ENCODE data around the gene CSNK1D.

Gene CSNK1D

DNA sequence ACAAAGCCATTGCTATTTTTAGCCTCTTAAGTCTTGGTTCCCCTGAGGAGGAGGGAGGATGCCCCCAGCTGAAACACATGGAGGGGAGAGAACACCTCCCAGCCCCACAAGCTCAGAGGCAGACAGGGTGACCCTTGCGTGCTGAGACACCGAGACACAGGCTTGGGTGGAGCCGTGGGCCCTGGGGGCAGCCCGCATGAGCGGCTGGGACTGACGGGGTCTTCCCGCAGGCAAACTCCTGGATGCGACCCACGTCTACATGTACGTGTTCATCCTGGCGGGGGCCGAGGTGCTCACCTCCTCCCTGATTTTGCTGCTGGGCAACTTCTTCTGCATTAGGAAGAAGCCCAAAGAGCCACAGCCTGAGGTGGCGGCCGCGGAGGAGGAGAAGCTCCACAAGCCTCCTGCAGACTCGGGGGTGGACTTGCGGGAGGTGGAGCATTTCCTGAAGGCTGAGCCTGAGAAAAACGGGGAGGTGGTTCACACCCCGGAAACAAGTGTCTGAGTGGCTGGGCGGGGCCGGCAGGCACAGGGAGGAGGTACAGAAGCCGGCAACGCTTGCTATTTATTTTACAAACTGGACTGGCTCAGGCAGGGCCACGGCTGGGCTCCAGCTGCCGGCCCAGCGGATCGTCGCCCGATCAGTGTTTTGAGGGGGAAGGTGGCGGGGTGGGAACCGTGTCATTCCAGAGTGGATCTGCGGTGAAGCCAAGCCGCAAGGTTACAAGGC is 34.9 kb downstream of the CSNK1D start:
- DNase-seq, result peak; percentile 83

DNA sequence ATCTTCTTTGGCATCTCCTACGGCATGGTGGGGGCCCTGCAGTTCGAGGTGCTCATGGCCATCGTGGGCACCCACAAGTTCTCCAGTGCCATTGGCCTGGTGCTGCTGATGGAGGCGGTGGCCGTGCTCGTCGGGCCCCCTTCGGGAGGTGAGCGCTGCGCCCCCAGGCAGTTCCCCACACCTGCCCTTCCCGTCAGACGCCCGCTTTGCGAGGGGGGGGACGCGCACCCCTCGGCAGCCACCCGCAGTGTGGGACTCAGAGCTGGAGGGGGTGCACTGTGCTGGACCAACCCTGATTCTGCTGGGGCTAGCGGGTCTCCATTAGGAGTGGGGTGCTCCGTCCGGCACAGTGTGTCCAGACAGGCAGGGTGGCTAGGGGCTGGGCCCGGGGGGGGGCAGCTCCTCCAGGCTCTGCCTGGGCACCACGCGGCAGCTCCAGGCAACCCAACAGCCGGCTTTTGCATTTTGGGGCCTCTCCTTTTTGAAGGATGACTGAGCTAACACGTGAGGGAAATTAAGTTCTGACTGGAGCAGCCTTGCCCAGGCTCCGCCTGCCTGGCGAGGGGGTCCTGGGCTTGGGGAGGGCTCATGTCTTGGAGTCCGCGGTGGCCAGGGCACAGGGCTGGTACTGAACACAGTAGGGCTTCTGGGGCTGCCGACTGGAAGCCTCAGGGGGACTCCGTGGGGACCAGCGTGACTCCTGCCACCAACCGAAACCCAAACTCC is 35.6 kb downstream of the CSNK1D start:
- DNase-seq, result no peak

GRCh38 chr17:82237083-82237745 is 36.3 kb downstream of the CSNK1D start:
- no peak for DNase-seq

- peak; percentile 79 for DNase-seq
These were observed 37.1 kb downstream of the CSNK1D start for GRCh38 chr17:82236142-82236971.

- DNase-seq, result no peak
These were observed 37.7 kb downstream of the CSNK1D start for GRCh38 chr17:82235775-82236141.

DNA sequence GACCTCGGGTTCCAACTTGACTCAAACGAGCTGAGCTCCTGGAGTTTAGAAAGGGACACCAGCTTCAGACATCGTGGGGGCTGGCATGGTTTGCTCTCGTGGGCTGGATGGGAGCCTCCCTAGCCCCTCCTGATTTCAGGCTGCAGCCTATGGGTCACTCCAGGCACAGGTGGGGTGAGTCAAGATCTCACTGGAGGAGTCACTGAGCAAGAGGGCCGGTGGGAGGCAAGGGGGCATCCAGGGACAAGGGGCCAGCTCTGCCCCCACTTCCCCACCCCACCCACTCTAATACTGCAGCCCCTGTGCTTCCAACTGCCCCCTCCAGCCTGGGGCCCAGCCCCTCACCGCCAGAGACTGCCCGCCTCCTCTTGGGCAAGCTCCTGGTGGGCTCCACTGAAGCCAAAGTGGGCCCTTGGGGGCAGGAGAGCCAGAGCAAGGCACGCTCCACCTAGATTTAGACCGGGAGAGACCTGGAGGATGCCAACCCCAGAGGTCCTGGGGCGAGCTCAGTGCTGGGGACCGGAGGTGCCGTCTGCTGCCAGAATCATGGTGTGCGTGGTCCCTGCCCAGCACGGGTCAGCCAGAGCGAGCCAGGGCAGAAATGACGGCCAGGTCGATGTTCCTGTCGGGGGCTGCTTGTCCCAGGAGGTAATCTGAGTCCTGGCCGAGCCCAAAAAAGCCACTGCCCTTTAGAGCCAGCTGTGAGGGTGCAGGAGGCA is 38.3 kb downstream of the CSNK1D start:
- no peak for DNase-seq

DNA sequence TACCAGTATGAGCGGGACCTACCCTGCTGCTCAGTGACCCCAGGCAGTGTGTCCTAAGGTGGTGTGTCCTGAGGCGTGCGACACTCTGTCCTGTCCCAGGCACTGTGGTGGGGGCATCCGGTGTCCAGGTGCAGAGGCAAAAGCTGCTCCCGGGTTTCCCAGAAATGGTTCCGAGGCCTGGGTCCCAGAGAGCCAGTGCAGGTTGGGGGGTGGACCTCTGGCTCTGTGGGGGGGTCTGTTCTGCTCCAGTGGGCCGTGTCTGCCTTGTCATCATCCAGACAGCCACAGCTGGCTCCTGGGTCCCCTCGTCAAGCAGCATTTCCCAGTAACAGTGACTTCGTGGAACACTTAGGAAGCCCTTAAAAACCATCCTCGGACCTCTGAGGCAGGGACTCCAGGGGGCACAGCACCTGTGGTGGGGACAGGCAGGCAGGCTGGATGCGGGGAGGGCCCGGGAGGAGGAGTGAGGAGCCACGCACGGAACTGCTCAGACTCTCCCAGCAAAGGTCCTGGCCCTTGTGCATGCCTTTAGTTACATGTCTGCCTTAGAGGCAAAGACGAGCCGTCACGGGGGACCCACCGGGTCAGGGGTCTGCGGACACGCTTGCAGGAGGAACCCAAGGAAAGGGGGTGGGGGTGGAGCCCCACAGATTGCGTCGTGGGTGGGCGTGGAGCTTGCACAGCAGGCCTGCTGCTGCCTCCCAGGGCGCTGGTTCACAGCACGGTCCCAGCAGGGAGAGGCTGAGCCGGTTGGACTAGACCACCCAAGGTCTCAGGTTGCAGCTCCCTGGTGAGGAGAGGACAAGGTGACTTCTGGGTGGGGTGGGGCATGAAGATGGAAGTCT is 39.1 kb downstream of the CSNK1D start:
- no peak for DNase-seq

DNA sequence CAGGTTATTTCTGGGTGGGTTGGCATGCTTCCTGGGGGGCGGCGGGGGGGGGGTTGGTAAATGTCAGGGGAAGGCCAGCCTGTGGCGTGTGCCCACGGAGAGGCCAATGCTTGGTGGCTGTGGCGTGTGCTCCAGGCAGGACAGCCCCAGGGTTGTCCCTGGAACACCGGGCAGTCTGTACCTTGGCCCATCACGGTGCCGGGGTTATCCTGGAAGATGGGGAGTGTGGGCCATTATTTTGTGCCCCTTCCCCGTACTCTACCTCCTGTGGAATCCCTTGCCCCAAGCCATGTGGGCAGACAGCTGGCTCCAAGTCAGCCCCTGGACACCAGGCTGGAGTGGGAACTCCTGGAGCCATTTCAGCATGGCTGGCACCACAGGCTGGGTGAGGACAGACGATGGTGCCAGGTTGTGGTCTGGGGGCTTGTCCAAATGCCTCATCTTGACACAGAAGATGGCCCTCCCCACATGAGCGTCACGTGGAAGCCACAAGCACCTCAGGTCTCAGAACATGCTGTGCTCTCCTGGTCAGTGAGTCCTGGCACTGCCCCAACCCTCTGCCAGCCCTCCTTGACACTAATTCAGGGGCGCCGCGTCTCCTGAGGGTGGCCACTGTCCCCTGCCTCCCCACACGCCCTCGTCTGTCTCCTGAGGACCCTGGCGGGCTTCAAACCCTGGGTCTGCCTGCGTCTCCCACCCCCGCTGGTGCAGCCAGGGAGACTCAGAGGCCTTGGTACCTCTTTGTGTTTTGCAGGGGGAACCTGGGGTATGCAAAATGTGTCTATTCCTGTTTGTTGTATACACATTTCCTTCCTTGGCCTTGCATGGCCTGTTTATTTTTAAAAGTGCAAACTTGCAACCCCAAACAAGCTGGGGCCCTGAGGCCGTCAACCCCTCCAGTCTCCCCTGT is 40.4 kb downstream of the CSNK1D start:
- DNase-seq, result no peak

- no peak for DNase-seq
These were observed 41.1 kb downstream of the CSNK1D start for GRCh38 chr17:82232322-82232820.

- DNase-seq, result peak; percentile 46
These were observed 41.8 kb downstream of the CSNK1D start for GRCh38 chr17:82231562-82232321.

GRCh38 chr17:82231312-82231561 is 42.3 kb downstream of the CSNK1D start:
- no peak for DNase-seq

DNA sequence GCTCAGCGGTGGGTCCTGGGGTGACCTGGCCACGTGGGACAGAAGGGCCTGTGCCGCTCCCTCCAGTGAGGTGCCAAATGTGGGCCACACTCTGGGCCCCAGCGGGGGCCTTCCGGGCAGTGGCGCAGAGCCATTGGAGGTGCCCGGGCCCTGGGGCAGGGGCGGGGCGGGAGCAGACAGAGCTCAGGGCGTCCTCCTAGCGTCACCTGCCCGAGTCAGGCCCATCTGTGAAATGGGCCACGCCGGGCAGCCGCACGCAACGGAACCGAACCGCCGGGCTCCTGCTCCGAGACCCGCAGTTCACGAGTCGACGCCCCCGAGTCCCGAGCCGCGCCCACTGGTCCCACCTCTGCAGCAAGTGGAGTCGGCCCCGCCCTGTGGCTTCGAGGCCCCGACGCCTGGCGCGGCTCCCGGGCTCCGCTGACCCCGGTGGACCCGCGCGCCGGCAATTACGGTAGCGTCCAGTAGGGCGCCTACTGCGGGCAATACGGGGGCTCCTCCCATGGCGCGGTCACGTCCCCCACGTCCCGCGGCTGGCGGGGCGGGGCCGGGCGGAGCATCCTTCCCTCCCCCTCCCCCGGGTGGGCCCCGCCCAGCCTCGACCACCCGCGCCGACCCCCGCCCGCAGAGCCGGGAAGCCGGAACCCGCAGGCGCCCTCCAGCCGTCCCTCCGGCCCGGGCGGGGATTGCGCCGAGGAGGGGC is 42.7 kb downstream of the CSNK1D start:
- peak; percentile 73 for DNase-seq

DNA sequence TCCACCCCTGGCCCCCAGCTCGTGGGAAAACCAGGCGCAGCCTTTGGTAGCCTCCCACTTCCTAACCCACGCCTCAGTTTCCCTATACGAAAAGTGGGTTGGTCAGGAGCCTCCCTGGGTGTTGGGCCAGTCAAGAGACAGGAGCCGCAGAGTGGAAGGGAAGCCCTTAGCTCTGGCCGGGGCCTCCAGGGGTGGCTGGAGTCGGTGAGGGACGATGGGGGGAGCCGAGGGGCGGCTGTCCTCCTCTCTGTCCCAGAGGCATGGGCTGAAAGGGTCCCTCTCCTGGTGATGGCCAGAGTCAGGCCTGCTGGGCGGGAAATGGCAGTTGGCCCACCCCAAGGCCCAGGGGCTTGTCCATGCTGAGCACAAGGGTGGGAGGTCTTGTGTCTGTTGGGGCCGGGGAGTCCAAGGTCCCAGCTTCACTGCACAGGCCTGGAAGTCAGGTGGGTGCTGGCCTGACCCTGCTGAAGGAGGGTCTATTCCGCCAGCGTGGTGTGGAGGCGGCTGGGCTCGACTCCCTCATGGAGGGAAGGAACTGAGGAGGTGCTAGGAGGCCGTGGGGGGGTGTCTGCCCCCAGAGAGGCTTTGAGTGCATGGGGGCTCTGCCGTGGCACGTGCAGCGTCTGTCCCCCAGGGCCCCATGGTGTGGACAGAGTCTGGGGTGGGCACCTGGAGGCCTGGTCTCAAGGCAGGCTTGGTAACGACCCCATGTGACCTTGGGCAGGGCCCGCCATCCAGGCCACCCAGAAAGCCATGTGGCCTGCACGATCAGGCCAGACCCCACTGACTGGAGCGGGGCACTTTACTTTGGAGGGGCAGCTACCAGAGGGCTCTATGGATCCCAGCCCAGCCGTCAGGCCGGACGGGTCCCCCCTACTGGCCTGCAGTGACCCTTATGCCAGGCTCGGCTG is 43.5 kb downstream of the CSNK1D start:
- no peak for DNase-seq

DNA sequence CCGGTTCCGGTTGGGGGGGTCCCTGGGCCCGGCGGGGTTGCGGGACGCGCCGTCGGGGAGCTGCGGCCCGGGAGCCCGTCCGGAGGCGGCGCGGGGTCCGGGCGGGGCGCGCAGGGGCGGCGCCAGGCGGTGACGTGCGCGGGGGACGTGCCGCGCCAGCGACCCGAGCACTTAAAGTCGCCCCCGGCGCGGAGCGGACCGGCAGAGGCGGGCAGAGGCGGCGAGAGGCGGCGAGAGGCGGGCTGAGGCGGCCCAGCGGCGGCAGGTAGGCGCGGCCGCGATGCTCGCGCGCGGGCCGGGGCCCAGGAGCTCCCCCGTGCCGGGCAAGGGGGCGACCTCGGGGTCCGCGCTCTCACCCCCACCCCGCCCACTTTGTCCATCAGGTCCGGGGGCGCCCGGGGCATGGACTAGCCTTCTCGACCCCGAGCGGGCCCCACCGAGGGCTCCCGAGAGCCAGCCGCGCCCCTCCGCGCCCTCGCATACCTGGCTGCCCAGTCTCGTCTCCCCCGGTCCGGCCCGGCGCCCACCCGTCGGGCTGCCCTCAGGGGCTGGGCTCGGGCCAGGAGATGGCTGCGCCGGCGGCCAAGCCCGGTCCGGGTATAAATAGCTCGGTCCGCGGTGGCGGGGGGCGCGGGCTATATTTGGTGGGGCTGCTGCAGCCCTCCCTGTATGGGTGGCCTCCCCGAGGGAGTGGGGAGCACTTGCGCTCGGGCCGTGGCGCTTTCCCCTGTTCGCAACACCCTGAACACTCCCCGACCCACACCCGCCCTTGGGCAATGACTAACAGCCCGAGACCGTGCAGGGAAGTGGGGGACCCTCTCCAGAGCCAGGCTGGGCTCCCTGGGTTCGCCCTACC is 44.4 kb downstream of the CSNK1D start, which contains the start of gene SLC16A3:
SLC16A3 (plus strand) TSS at position 201 of the 856 bp plus-strand sequence. CDS start 6,967 bp downstream, outside the sequence.
- peak; percentile 79 for DNase-seq

DNA sequence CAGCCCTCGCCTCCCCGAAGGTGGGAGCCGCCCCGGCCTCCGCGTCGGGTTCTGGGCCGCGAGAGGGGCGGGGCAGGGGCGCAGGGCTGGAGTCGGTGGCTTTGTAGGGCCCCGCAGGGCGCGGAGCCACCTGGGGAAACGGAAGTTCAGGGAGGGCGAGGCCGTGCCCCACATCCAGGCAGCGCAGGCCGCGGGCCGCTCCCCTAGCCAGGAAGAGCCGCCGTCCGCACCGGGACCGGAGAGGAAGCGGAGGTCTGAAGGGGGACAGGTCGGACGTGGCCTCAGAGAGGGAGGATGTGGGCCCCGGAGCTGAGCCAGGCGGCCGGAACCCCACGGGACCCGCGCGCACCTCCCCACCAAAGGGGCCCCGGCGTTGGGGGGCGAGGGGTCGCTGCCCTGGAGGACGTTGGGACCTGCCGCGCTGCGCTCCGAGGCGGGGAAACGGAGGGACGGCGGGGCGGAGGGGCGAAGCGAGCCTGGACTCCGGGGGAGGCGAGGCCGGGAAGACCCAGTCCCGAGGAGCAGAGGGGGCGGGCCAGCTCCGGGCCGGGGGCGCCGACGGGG is 45.1 kb downstream of the CSNK1D start:
- DNase-seq, result peak; percentile 73

GRCh38 chr17:82227629-82228277 is 45.7 kb downstream of the CSNK1D start:
- DNase-seq, result no peak
